ENCODE measurements around the gene FTMT. TPM values are rescaled to one million over a fixed set of nuclear protein-coding genes. Genes with fewer than 3 reads are reported as not detected.

Gene FTMT
- not detected in 2 replicates for total RNA-seq

DNA sequence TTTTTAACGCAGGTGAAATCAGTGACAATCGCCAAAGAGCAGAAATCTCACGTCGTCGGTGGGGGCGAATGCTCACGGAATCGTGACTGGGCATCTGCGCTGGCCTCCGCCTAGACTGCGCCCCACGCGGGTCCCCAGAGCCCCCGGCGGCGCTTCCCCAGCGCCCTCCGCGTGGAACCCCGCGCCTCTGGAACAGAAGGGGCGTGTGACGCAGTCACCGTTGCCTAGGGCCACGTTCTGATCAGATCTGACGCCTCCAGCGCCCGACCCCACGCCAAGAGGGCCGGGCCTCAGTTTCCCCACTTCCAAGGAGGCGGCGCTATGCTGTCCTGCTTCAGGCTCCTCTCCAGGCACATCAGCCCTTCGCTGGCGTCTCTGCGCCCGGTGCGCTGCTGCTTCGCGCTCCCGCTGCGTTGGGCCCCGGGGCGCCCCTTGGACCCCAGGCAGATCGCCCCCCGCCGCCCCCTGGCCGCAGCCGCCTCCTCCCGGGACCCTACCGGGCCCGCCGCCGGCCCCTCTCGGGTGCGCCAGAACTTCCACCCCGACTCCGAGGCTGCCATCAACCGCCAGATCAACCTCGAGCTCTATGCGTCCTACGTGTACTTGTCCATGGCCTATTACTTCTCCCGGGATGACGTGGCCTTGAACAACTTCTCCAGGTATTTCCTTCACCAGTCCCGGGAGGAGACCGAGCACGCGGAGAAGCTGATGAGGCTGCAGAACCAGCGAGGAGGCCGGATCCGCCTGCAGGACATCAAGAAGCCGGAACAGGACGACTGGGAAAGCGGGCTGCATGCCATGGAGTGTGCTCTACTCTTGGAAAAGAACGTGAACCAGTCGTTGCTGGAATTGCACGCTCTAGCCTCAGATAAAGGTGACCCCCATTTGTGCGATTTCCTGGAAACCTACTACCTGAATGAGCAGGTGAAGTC, at the start of gene FTMT:
Gene FTMT, plus strand, starts transcription at position 240 of the 932 bp plus-strand sequence. Its CDS starts 82 bp downstream, at position 322.

Other genes starting within 250 kb of the FTMT start
- 13.1 and 14.5 TPM in 2 replicates for gene SRFBP1, start 110.1 kb downstream of the FTMT start, total RNA-seq
- gene LOX, start 226.4 kb downstream of the FTMT start, total RNA-seq: 53.8 and 66.2 TPM in 2 replicates